ENCODE measurements around the gene C9orf43. TPM values are rescaled to one million over a fixed set of nuclear protein-coding genes. Genes with fewer than 3 reads are reported as not detected.

C9orf43 gene
- total and polyA plus RNA-seq, 10 of the 15 experiments (the other 5 are each of a cell fraction or from before 2014, with no cell fraction given), result 0.08 to 0.79 (median 0.55) TPM

- WGBS (ENCODE audit: insufficient coverage, insufficient replicate concordance, low lambda C conversion rate, missing lambda C conversion rate), result 72% methylated on average over 46 of the region's 55 CpGs
- H3K79me2 ChIP-seq (ENCODE audit: control insufficient read depth, insufficient read depth, low read length), result no peaks in the 10 kb centered on the region
- H3K9ac ChIP-seq (ENCODE audit: control insufficient read depth, insufficient read depth, low read length), result no peak within 1 kb of the TSS
- intact Hi-C loops (cut with micrococcal nuclease; ENCODE audit: unreplicated experiment) (no loop called here), in situ Hi-C loops (cut with MboI) (loop anchor here (25.0 kb wide), 1 partner anchor 574 kb away; no protein-coding TSS in a partner anchor)
- ChIA-PET POLR2A (no interaction called here), RAD21 (ENCODE audit: unreplicated experiment) (no interaction called here), CTCF (no interaction called here), SMC1A (ENCODE audit: uncharacterized antibody, unreplicated experiment) (interaction anchor here (1.1 to 2.3 kb wide), 3 partner anchors 8 to 119 kb away, joined by 3 to 7 read pairs (median 6); no protein-coding TSS in a partner anchor)
- H4K20me1 ChIP-seq (ENCODE audit: control insufficient read depth, insufficient read depth), result no peaks in the 10 kb centered on the region
- H3K4me1 ChIP-seq (ENCODE audit: control insufficient read depth, insufficient read depth, low read length), result no peaks in the 10 kb centered on the region
- FAIRE-seq, result no peak
- H3K27me3 ChIP-seq (replicated peaks in 1 of 2; ENCODE audit: control insufficient read depth in 2 of 2, insufficient read depth in 2 of 2, low read length in 1 of 2), result no peaks in the 10 kb centered on the region
- no peak within 1 kb of the TSS for H3K4me2 ChIP-seq (ENCODE audit: control insufficient read depth, insufficient read depth)
- no peak within 1 kb of the TSS for H2AFZ ChIP-seq (ENCODE audit: control insufficient read depth, low read depth, low read length)
- DNase-seq (ENCODE audit: low read depth, low spot score), result no peak
- H3K27ac ChIP-seq (ENCODE audit: control insufficient read depth, insufficient read depth), result no peak within 1 kb of the TSS
- no peak for ATAC-seq
- H3K36me3 ChIP-seq (ENCODE audit: control insufficient read depth in 2 of 2, insufficient read depth in 2 of 2, low read length in 1 of 2), result no peaks in the 10 kb centered on the region
- no peaks in the 10 kb centered on the region; the same call in 1 of the 3 replicates for H3K9me3 ChIP-seq (replicated peaks; ENCODE audit: control insufficient read depth, insufficient read depth, low read length)
- no TSS peak for BruUV-seq (replicated peaks)
- H3K4me3 ChIP-seq, result no peak within 1 kb of the TSS
- no peak for TF ChIP-seq HDGF (IDR thresholded peaks at IDR 0.05)
- TF ChIP-seq RUNX3 (IDR thresholded peaks at IDR 0.05; ENCODE audit: low read length), result no peak
- no peak for TF ChIP-seq CBX5 (IDR thresholded peaks at IDR 0.05; ENCODE audit: low read depth)
- TF ChIP-seq HSF1 (IDR thresholded peaks at IDR 0.05; ENCODE audit: low read depth, low read length), result no peak
- no peak for TF ChIP-seq IRF4 (IDR thresholded peaks at IDR 0.05; ENCODE audit: low read depth, low read length)
- no peak for TF ChIP-seq ASH2L (IDR thresholded peaks at IDR 0.05; ENCODE audit: borderline replicate concordance, low read depth)
- no peak for TF ChIP-seq RCOR1 (conservative IDR thresholded peaks at IDR 0.05; ENCODE audit: low read depth, low read length)
- TF ChIP-seq ATF7 (IDR thresholded peaks at IDR 0.05; ENCODE audit: low read depth), result no peak
- no peak for TF ChIP-seq MYB (IDR thresholded peaks at IDR 0.05; ENCODE audit: borderline replicate concordance, low read depth, low read length)
- TF ChIP-seq USF1 (IDR thresholded peaks at IDR 0.05; ENCODE audit: borderline replicate concordance, extremely low read length, insufficient read depth, low read depth, low read length), result no peak
- TF ChIP-seq SRF (IDR thresholded peaks at IDR 0.05; ENCODE audit: low read depth in 2 of 2, low read length in 2 of 2), result no peak
- no peak for TF ChIP-seq E2F8 (IDR thresholded peaks at IDR 0.05; ENCODE audit: low read depth, partially characterized antibody)
- no peak for TF ChIP-seq ZNF217 (IDR thresholded peaks at IDR 0.05)
- TF ChIP-seq TARDBP (IDR thresholded peaks at IDR 0.05; ENCODE audit: borderline replicate concordance), result no peak
These were observed 53.1 kb downstream of the C9orf43 start, which contains the start of gene RGS3 for GRCh38 chr9:113463418-113464285. TSS of gene RGS3 (plus strand) at chr9:113463727. CDS start at chr9:113463803, 76 bp downstream.
